HFF-Myc (cell line): ENCODE results near the gene YY1AP1.
"Not testable (repeated sequence)": the region's sequence is repeated elsewhere in the genome, so short reads cannot be mapped to it uniquely, and the experiment has no call there.

ENCODE experiments used
- DNase-seq: peaks from one replicate; pipeline ENCODE4 v3.0.0-alpha.2; 2011; ENCODE audit warnings: low read depth; ENCODE audit errors: extremely low read depth
- H3K4me3 ChIP-seq: replicated peaks from 2 replicates; pipeline ENCODE4 v1.5.1; 2011; ENCODE audit warnings: low read depth, mild to moderate bottlenecking, control low read depth, low read length
- CTCF ChIP-seq: IDR thresholded peaks from 2 replicates; pipeline ENCODE4 v1.5.1; 2012; ENCODE audit warnings: mild to moderate bottlenecking, low read depth, low read length, control low read depth; ENCODE audit errors: missing control alignments

YY1AP1 gene

GRCh38 chr1:155698382-155699038 lies 9.9 kb upstream of the YY1AP1 start:
- no peak for DNase-seq
- no peak for TF ChIP-seq CTCF
- no peak overlapping the region for H3K4me3 ChIP-seq

GRCh38 chr1:155697616-155698015 lies 9.0 kb upstream of the YY1AP1 start:
- DNase-seq, H3K4me3 ChIP-seq: not testable (repeated sequence)

GRCh38 chr1:155697046-155697445 lies 8.5 kb upstream of the YY1AP1 start:
- no peak for DNase-seq
- TF ChIP-seq CTCF: no peak
- H3K4me3 ChIP-seq: no peak overlapping the region

GRCh38 chr1:155696524-155696923 lies 8.0 kb upstream of the YY1AP1 start:
- no peak overlapping the region for H3K4me3 ChIP-seq
- TF ChIP-seq CTCF: no peak
- no peak for DNase-seq

GRCh38 chr1:155695608-155696007 lies 7.0 kb upstream of the YY1AP1 start:
- no peak for DNase-seq
- H3K4me3 ChIP-seq: no peak overlapping the region
- no peak for TF ChIP-seq CTCF

GRCh38 chr1:155695072-155695471 lies 6.5 kb upstream of the YY1AP1 start:
- no peak for DNase-seq
- no peak for TF ChIP-seq CTCF
- no peak overlapping the region for H3K4me3 ChIP-seq

- TF ChIP-seq CTCF: no peak
- no peak for DNase-seq
Measured at GRCh38 chr1:155694167-155694566, 5.6 kb upstream of the YY1AP1 start.

More at GRCh38 chr1:155694167-155694566, 5.6 kb upstream of the YY1AP1 start:
- no peak overlapping the region for H3K4me3 ChIP-seq
